Skin epidermis (tissue), 12 donors: ENCODE results near the gene ZNF316.
"Not testable (repeated sequence)": the region's sequence is repeated elsewhere in the genome, so short reads cannot be mapped to it uniquely, and the experiment has no call there.

Experiments used
- H3K27ac ChIP-seq, 21 experiments: fragments of 200-600 bp; sonication (generic) in 11 of 21; one replicate each; pipeline ENCODE4 v1.5.0; 2020; ENCODE audit warnings: mild to moderate bottlenecking in 3 of 21, inconsistent platforms in 2 of 21, moderate library complexity in 2 of 21
- H3K4me3 ChIP-seq, 7 experiments: fragments of 200-600 bp; sonication (generic) in 2 of 7; one replicate each; pipeline ENCODE4 v1.5.0; 2020; ENCODE audit warnings: inconsistent platforms in 2 of 7, mild to moderate bottlenecking in 2 of 7, moderate library complexity in 1 of 7

ZNF316 gene

GRCh38 chr7:6658618-6659345 is 21.7 kb downstream of the ZNF316 start:
- no peak overlapping the region for H3K27ac ChIP-seq
- H3K4me3 ChIP-seq = no peak overlapping the region

- H3K27ac ChIP-seq, H3K4me3 ChIP-seq: not testable (repeated sequence)
These were observed 33.7 kb downstream of the ZNF316 start for GRCh38 chr7:6670851-6671250.

GRCh38 chr7:6675807-6676405 is 38.8 kb downstream of the ZNF316 start:
- H3K4me3 ChIP-seq = no peak overlapping the region

GRCh38 chr7:6680146-6680545 is 43.0 kb downstream of the ZNF316 start:
- Histone ChIP-seq H3K27ac (no peak overlapping the region), H3K4me3 (no peak overlapping the region)

More at GRCh38 chr7:6675807-6676405, 38.8 kb downstream of the ZNF316 start:
- no peak overlapping the region for H3K27ac ChIP-seq

GRCh38 chr7:6691103-6691502 is 54.0 kb downstream of the ZNF316 start:
- Histone ChIP-seq H3K27ac (no peak overlapping the region), H3K4me3 (no peak overlapping the region)

GRCh38 chr7:6691609-6692106 is 54.5 kb downstream of the ZNF316 start:
- Histone ChIP-seq H3K4me3 (no peak overlapping the region), H3K27ac (no peak overlapping the region)

- Histone ChIP-seq H3K27ac (no peak overlapping the region), H3K4me3 (no peak overlapping the region)
These were observed 63.7 kb downstream of the ZNF316 start for GRCh38 chr7:6700793-6701192.

- H3K4me3 ChIP-seq = no peak overlapping the region
- no peak overlapping the region for H3K27ac ChIP-seq
These were observed 64.7 kb downstream of the ZNF316 start for GRCh38 chr7:6701860-6702259.
